Stimulated activated naive CD8-positive, alpha-beta T cell treated with anti-CD3 and anti-CD28 coated beads, Interleukin-15, Interleukin-2, amounts not matched to agents 100 U/mL and 50 U/mL, for 24 hours (primary cell): ENCODE results near the gene TBC1D2.
A peak's percentile ranks its signal among the peaks of the same experiment; 100 is the strongest.
"Not testable (repeated sequence)": the region's sequence is repeated elsewhere in the genome, so short reads cannot be mapped to it uniquely, and the experiment has no call there.

Experiments
- ATAC-seq: fragments of 150-1000 bp; cut with Tn5 transposase; one replicate; pipeline ENCODE4 v1.10.0; 2021
- DNase-seq: peaks from one replicate; pipeline ENCODE4 v3.0.0; 2021

Gene TBC1D2

GRCh38 chr9:98255578-98256296 lies at the start of gene TBC1D2:
TBC1D2 (minus strand) TSS chr9:98255649; CDS start chr9:98255541, 108 bp downstream.
- peak; percentile 98 for DNase-seq
- ATAC-seq = peak; percentile 89

DNA sequence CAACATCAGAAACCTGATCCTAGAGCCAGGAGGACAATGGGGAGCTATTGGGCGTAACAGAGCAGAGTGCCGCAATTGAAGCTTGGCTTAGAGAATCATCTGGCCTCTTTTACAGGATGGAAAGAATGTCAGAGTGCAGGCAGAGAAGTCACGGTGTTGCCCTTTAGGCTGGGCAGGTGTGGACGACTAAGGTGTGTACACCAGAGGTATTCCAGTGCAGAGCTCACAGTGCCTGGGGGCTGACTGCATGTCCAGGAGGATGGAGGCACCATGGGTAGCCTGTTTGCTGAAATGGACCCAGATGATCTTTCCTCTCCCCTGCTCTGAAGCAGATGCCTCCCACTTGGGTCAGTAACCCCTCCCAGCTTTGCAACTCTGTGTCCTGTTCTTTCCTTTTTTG lies 48.9 kb upstream of the TBC1D2 start:
- no peak for DNase-seq
- ATAC-seq = no peak

GRCh38 chr9:98303633-98304125 lies 48.2 kb upstream of the TBC1D2 start:
- DNase-seq = no peak
- ATAC-seq = no peak

- ATAC-seq = no peak
- DNase-seq = no peak
Observed at GRCh38 chr9:98302938-98303632, 47.6 kb upstream of the TBC1D2 start.

- ATAC-seq (no peak), DNase-seq (no peak)
Observed at GRCh38 chr9:98302150-98302549, 46.7 kb upstream of the TBC1D2 start.

- DNase-seq = no peak
- no peak for ATAC-seq
Observed at GRCh38 chr9:98300611-98301010, 45.2 kb upstream of the TBC1D2 start.

- ATAC-seq (no peak), DNase-seq (no peak)
Observed at GRCh38 chr9:98298476-98298875, 43.0 kb upstream of the TBC1D2 start.

DNA sequence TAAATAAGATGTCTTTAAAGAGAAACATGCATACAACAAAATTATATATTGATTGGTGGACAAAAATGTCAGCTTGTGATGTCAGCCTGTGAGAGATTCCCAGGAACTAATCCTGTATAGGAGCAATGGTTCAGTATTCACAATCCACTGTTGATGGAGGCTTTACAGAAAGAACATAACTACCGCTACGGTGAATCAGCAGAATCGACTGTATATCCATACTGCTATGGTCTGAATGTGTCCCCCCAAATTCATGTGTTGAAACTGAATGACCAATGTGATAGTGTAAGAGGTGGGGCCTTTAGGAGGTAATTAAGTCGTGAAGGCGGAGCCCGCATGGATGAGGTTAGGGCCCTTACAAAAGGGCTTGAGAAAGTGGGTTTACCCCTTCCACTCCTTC lies 40.4 kb upstream of the TBC1D2 start:
- ATAC-seq = no peak

GRCh38 chr9:98291820-98292219 lies 36.4 kb upstream of the TBC1D2 start:
- ATAC-seq (no peak), DNase-seq (no peak)

More for the DNA sequence above, 40.4 kb upstream of the TBC1D2 start:
- no peak for DNase-seq

- ATAC-seq = no peak
Observed at GRCh38 chr9:98290411-98290810, 35.0 kb upstream of the TBC1D2 start.

GRCh38 chr9:98289614-98290201 lies 34.3 kb upstream of the TBC1D2 start:
- DNase-seq (no peak), ATAC-seq (no peak)

More at GRCh38 chr9:98290411-98290810, 35.0 kb upstream of the TBC1D2 start:
- no peak for DNase-seq

GRCh38 chr9:98288881-98289280 lies 33.4 kb upstream of the TBC1D2 start:
- no peak for DNase-seq
- ATAC-seq = no peak

GRCh38 chr9:98287384-98287783 lies 31.9 kb upstream of the TBC1D2 start:
- DNase-seq = no peak
- ATAC-seq = no peak

- ATAC-seq = no peak
- no peak for DNase-seq
Observed at GRCh38 chr9:98285446-98285845, 30.0 kb upstream of the TBC1D2 start.

DNA sequence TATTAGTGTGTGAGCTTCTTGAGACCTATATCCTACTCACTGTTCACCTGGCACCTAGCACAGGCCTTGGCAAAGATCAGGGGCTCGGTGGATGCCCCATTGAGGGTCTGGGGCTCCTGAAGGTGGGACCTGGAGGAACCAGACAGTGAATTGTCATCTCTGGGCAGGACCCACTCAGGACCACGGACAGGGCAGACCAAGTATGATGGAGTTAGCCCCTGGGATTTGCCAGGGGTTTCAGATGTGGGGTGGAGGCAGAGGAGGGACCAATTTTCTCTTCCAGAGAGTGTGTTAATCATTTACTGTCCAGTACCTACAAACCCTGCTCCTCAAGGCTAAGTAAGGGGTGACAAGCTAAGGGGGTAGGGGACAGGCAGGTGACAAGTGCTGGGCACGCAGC lies 29.3 kb upstream of the TBC1D2 start:
- no peak for DNase-seq
- no peak for ATAC-seq

DNA sequence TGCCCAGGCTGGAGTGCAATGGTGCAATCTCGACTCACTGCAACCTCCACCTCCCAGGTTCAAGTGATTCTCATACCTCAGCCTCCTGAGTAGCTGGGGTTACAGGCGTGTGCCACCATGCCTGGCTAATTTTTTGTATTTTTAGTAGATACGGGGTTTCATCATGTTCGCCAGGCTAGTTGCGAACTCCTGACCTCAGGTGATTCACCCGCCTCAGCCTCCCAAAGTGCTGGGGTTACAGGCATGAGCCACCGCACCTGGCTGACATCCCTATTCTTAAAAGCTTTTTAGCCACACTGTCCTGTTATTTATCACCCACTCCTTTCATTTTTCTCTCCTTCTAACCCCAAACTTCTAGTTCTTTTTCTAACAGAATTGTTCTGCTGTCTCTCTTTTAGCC lies 27.7 kb upstream of the TBC1D2 start:
- ATAC-seq, DNase-seq: not testable (repeated sequence)

DNA sequence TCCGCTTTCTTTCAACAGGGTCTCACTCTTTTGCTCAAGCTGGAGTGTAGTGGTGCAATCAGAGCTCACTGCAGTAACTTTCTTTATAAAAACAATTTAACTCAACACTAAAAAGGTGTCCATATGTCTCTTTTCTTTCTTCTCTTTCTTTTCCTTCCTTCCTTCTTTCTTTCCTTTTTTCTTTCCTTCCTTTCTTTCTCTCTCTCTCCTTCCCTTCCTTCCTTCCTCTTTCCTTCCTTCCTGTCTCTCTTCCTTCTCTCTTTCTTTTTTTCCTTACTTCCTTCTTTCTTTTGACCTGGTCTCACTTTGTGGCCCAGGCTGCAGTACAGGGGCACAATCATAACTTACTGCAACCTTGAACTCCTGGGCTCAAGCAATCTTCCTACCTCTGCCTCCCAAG lies 25.8 kb upstream of the TBC1D2 start:
- ATAC-seq = no peak
- no peak for DNase-seq

DNA sequence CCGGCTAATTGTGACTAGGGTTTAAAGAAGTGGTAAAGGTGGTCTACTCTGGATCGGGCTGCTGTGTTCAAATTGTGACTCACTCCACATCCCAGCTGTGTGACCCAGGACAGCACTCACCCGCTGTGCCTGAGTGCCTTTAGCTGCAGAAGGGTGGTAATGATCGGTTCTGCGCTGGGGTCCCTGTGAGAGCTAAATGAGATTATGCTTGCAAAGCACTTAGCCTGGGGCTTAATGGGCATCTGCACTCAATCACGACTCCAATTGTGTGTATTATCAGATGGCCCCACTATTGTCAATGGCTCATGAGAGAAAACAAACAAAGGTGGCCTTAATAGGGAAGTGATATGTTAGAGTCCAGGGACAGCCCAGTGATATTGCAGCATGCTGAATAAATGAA lies 25.1 kb upstream of the TBC1D2 start:
- ATAC-seq (no peak), DNase-seq (no peak)

DNA sequence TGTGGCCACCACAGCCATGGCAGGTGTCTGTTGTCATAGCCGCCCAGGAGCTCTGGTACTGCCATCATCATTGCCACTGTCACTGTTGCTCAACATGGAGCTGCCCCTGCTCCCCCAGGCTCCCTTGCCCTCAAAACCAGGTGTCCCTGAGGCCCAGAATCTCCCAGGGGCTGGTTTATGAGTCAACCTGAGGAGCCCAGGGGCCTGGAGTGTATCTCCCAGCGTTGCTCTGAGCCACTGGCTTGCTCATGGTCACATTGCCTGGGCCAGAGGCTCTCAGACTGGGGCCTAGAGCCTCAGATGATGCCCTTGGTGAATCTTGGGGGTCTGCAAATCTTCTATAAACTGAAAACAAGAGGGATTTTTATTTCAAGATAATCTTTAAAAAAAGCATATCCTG lies 24.7 kb upstream of the TBC1D2 start:
- no peak for DNase-seq

GRCh38 chr9:98276907-98277469 lies 21.5 kb upstream of the TBC1D2 start:
- DNase-seq (no peak), ATAC-seq (no peak)

More for the DNA sequence above, 24.7 kb upstream of the TBC1D2 start:
- no peak for ATAC-seq

DNA sequence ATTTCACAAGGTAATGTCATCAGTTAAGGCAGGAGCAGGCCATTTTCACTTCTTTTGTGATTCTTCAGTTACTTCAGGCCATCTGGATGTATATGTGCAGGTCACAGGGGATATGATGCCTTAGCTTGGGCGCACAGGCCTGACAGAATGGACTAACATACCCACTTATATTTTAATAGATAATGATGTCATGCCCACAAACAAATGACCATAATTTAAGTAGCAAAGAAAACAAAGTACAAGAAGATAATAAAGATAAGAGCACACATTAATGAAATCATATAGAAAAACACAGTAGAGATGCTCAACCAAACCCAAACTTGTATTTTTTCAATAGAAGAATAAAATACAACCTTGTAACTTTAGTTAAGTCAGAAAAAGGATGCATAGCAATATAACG lies 19.7 kb upstream of the TBC1D2 start:
- ATAC-seq = no peak
- no peak for DNase-seq

- no peak for DNase-seq
- ATAC-seq = no peak
Observed at GRCh38 chr9:98272083-98272482, 16.6 kb upstream of the TBC1D2 start.

DNA sequence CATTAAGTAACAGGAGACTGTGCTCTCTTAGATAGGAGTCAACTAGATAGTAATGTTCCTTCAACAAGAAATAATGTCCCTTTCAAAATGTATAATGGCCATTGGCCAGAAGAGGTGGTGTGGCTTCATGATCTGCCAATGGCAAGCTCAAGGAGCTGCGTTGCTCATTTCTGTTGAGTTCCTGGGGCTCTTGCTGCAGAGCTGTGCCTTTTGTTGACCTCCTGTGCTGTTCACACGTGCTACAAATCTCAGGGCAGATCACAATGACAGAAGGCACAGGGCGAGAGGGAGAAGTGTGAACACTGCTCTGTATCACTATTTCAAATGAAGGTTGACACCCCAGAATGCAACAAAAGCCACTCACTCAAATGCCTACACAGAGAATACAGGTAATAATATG lies 16.0 kb upstream of the TBC1D2 start:
- ATAC-seq = no peak
- DNase-seq = no peak
